GM12874 (cell line): Measurements from ENCODE around the gene GAPVD1.

Experiments used
- CTCF ChIP-seq: IDR thresholded peaks from 2 replicates; pipeline ENCODE4 v1.5.1; 2011; ENCODE audit warnings: low read depth, mild to moderate bottlenecking, control low read depth, low read length, moderate library complexity; ENCODE audit not compliant: insufficient read depth

The GAPVD1 gene

GRCh38 chr9:125376261-125377226, 114.9 kb downstream of the GAPVD1 start:
- no peak for TF ChIP-seq CTCF

- no peak for TF ChIP-seq CTCF
Observed at GRCh38 chr9:125377584-125378250, 116.1 kb downstream of the GAPVD1 start.

- TF ChIP-seq CTCF, result no peak
Observed at GRCh38 chr9:125378778-125379177, 117.2 kb downstream of the GAPVD1 start.

- TF ChIP-seq CTCF, result no peak
Observed at GRCh38 chr9:125379208-125379607, 117.6 kb downstream of the GAPVD1 start.

- TF ChIP-seq CTCF, result no peak
Observed at GRCh38 chr9:125380406-125380805, 118.8 kb downstream of the GAPVD1 start.

- no peak for TF ChIP-seq CTCF
Observed at GRCh38 chr9:125387861-125388524, 126.4 kb downstream of the GAPVD1 start.

- no peak for TF ChIP-seq CTCF
Observed at GRCh38 chr9:125388978-125389377, 127.4 kb downstream of the GAPVD1 start.
